Sigmoid colon (tissue), 7 donors: ENCODE measurements around the gene FAM241A. TPM values are rescaled to one million over a fixed set of nuclear protein-coding genes. Genes with fewer than 3 reads are reported as not detected.

Experiments used
- DNase-seq: peaks from one replicate; pipeline ENCODE4 v3.0.0-alpha.2; 2019
- H3K27ac ChIP-seq, 4 donors: fragments of 200-600 bp; sonication (generic); one replicate each; pipeline ENCODE4 v1.5.1; 2016 to 2019; ENCODE audit warnings: mild to moderate bottlenecking in 1 of 4
- H3K27me3 ChIP-seq, 3 donors: fragments of 200-600 bp; sonication (generic); one replicate each; pipeline ENCODE4 v1.5.1; 2019; ENCODE audit warnings: mild to moderate bottlenecking in 1 of 3
- H3K36me3 ChIP-seq, 4 donors: fragments of 200-600 bp; sonication (generic); one replicate each; pipeline ENCODE4 v1.5.1; 2016 to 2019
- H3K4me1 ChIP-seq, 4 donors: fragments of 200-600 bp; sonication (generic); one replicate each; pipeline ENCODE4 v1.5.1; 2017 to 2019
- H3K4me3 ChIP-seq, 4 donors: fragments of 200-600 bp; sonication (generic); one replicate each; pipeline ENCODE4 v1.5.1; 2017 to 2019; ENCODE audit warnings: mild to moderate bottlenecking in 2 of 4, moderate library complexity in 1 of 4
- H3K9me3 ChIP-seq, 4 donors: fragments of 200-600 bp in 3 of 4; sonication (generic) in 3 of 4; one replicate each; pipeline versions ENCODE4 v1.5.1 to v1.6.1; 2013 to 2019
- EP300 ChIP-seq, 4 donors: sonication (generic); formaldehyde crosslinking; IDR thresholded peaks; one replicate each; pipeline ENCODE4 v1.6.1; 2017; ENCODE audit warnings: antibody characterized with exemption in 4 of 4
- POLR2A ChIP-seq, 2 donors: fragments of 450-650 bp; IDR thresholded peaks; one replicate each; pipeline ENCODE4 v1.6.1; 2016; ENCODE audit warnings: antibody characterized with exemption in 2 of 2, mild to moderate bottlenecking in 2 of 2, moderate library complexity in 2 of 2
- POLR2AphosphoS5 ChIP-seq, 4 donors: sonication (generic); formaldehyde crosslinking; IDR thresholded peaks; one replicate each; pipeline ENCODE4 v1.6.1; 2017; ENCODE audit warnings: antibody characterized with exemption in 4 of 4
- WGBS, 2 donors: extraction: QIAGEN DNeasy Blood & Tissue Kit; methylation state at CpG; one replicate each; pipeline ENCODE4 v1.1.7; 2013; 5-methylcytosine and 5-hydroxymethylcytosine counted together
- intact Hi-C: fragments of 100-400 bp; cut with DNase I; formaldehyde crosslinking; loops from one replicate; pipeline ENCODE4 v1.15.1; 2023
- polyA plus RNA-seq, 3 donors: library from polyadenylated mRNA; stranded (reverse); fragments of 200-250 nt; gene quantifications; one replicate each; pipeline ENCODE4 v1.2.3, GENCODE V29; 2013
- total RNA-seq, 4 donors: library from RNA; depleted of rRNA; stranded (reverse); fragments of >200 nt; gene quantifications; one replicate each; pipeline ENCODE4 v1.1.0, GENCODE V29; 2016
- TF ChIP-seq, protein P1 (sequence below), 4 experiments: fragments of 450-650 bp in 3 of 4; fragments of 200-600 bp in 1 of 4; IDR thresholded peaks; one replicate each; pipeline ENCODE4 v1.5.1; 2016 to 2019; ENCODE audit warnings: antibody characterized with exemption in 4 of 4, mild to moderate bottlenecking in 3 of 4, moderate library complexity in 2 of 4
- donor health status: healthy with polysubstance abuse.
- donor health status: Bipolar disorder and iron deficiency.
- donor health status: healthy.

FAM241A gene
- total RNA-seq, result 1 to 10 TPM; 2.8 to 3.7 (median 2.9) TPM
- polyA plus RNA-seq, result 1 to 10 TPM; 1.2 to 1.8 (median 1.6) TPM

DNA sequence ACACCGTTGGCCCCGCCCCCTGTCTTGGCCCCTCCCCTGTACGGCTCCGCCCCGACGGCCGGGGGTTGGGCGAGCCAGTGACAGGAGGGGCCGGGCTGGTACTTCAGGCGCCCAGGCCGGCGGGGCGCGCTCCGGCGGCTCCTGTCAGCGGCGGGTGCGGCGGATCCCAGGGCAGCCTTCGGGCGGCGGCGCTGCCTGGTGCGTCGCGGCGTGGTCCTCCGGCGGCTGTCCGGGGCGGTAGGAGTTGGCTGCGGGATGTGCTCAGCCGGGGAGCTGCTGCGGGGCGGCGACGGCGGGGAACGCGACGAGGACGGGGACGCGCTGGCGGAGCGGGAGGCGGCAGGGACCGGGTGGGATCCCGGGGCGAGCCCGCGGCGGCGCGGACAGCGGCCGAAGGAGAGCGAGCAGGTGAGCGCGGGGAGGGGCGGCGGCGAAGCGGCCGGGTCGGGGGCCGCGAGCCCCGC lies at the start of gene FAM241A:
TSS of gene FAM241A (plus strand) at position 129 of the 464 bp plus-strand sequence. CDS start at position 256, 127 bp downstream.
- peak; percentile 94 for DNase-seq
- WGBS, 2 donors, result 1% methylated on average over 70 of the region's 70 CpGs
- no peaks in the 10 kb centered on the region for H3K27me3 ChIP-seq
- H3K4me1 ChIP-seq, result peaks cover 0 to 12% (median 5%) of the 10 kb centered on the region in 4 donors
- TF ChIP-seq POLR2AphosphoS5 (IDR thresholded peaks at IDR 0.05) (peak; percentile 41 to 88 (median 72)), POLR2A (IDR thresholded peaks at IDR 0.05) (peak in 1 of 2 donors; percentile 22), EP300 (IDR thresholded peaks at IDR 0.05) (no peak)
- no peaks in the 10 kb centered on the region for H3K9me3 ChIP-seq
- peak within 1 kb of the TSS; percentile 90 to 93 (median 91) for H3K27ac ChIP-seq
- no peaks in the 10 kb centered on the region for H3K36me3 ChIP-seq
- H3K4me3 ChIP-seq, result peak within 1 kb of the TSS; percentile 77 to 96 (median 92)
- intact Hi-C loops, result loop anchor here (1.0 to 5.0 kb wide), 2 partner anchors 43 to 87 kb away; no protein-coding TSS in a partner anchor

- Histone ChIP-seq H3K27ac (no peak overlapping the region), H3K27me3 (no peaks in the 10 kb centered on the region), H3K4me1 (no peaks in the 10 kb centered on the region), H3K36me3 (no peaks in the 10 kb centered on the region), H3K9me3 (no peaks in the 10 kb centered on the region), H3K4me3 (no peak overlapping the region)
- DNase-seq, result no peak
- 83 to 88% methylated on average over 4 of the region's 4 CpGs for WGBS, 2 donors
- TF ChIP-seq, protein P1, sequence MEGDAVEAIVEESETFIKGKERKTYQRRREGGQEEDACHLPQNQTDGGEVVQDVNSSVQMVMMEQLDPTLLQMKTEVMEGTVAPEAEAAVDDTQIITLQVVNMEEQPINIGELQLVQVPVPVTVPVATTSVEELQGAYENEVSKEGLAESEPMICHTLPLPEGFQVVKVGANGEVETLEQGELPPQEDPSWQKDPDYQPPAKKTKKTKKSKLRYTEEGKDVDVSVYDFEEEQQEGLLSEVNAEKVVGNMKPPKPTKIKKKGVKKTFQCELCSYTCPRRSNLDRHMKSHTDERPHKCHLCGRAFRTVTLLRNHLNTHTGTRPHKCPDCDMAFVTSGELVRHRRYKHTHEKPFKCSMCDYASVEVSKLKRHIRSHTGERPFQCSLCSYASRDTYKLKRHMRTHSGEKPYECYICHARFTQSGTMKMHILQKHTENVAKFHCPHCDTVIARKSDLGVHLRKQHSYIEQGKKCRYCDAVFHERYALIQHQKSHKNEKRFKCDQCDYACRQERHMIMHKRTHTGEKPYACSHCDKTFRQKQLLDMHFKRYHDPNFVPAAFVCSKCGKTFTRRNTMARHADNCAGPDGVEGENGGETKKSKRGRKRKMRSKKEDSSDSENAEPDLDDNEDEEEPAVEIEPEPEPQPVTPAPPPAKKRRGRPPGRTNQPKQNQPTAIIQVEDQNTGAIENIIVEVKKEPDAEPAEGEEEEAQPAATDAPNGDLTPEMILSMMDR (IDR thresholded peaks at IDR 0.05), result no peak
- TF ChIP-seq POLR2A (IDR thresholded peaks at IDR 0.05) (no peak), POLR2AphosphoS5 (IDR thresholded peaks at IDR 0.05) (no peak), EP300 (IDR thresholded peaks at IDR 0.05) (no peak)
- intact Hi-C loops, result loop anchor here (1.0 kb wide), 1 partner anchor 136 kb away; no protein-coding TSS in a partner anchor
These were observed 46.3 kb upstream of the FAM241A start for GRCh38 chr4:112098841-112099530.

GRCh38 chr4:112099701-112100297 lies 45.5 kb upstream of the FAM241A start:
- Histone ChIP-seq H3K27me3 (no peaks in the 10 kb centered on the region), H3K27ac (no peak overlapping the region), H3K4me1 (no peaks in the 10 kb centered on the region), H3K36me3 (no peaks in the 10 kb centered on the region), H3K4me3 (no peak overlapping the region), H3K9me3 (no peaks in the 10 kb centered on the region)
- DNase-seq, result no peak
- TF ChIP-seq POLR2A (IDR thresholded peaks at IDR 0.05) (no peak), EP300 (IDR thresholded peaks at IDR 0.05) (no peak), POLR2AphosphoS5 (IDR thresholded peaks at IDR 0.05) (no peak)
- TF ChIP-seq, protein P1 (IDR thresholded peaks at IDR 0.05), result peak; percentile 29 to 64 (median 44)
- WGBS, 2 donors, result 14 to 17% methylated on average over 5 of the region's 5 CpGs
- intact Hi-C loops, result loop anchor here (1.0 to 10.0 kb wide), 3 partner anchors 48 to 505 kb away; partner anchors contain the start of gene FAM241A

GRCh38 chr4:112102875-112103370 lies 42.3 kb upstream of the FAM241A start:
- Histone ChIP-seq H3K4me1 (no peaks in the 10 kb centered on the region), H3K27ac (no peak overlapping the region), H3K36me3 (no peaks in the 10 kb centered on the region), H3K9me3 (no peaks in the 10 kb centered on the region), H3K27me3 (no peaks in the 10 kb centered on the region), H3K4me3 (no peak overlapping the region)
- intact Hi-C loops, result loop anchor here (5.0 to 10.0 kb wide), 2 partner anchors 44 to 502 kb away; partner anchors contain the start of gene FAM241A
- TF ChIP-seq, protein P1 (IDR thresholded peaks at IDR 0.05), result no peak
- WGBS, 2 donors, result 85 to 89% methylated on average over 6 of the region's 6 CpGs
- no peak for DNase-seq
